GM12892 (cell line): ENCODE data around the gene DNAH2.

Experiments used
- POLR2A ChIP-seq: IDR thresholded peaks from 2 replicates; pipeline ENCODE4 v1.6.1; 2011; ENCODE audit warnings: low read depth, low read length, control low read depth
- POLR2AphosphoS5 ChIP-seq: IDR thresholded peaks from 2 replicates; pipeline ENCODE4 v1.6.1; 2011; ENCODE audit warnings: low read depth, low read length, control low read depth

- TF ChIP-seq POLR2AphosphoS5, result no peak
- no peak for TF ChIP-seq POLR2A
Measured at GRCh38 chr17:7803981-7804380, 86.4 kb downstream of the DNAH2 start.
